Thoracic aorta (tissue), 2 donors: Measurements from ENCODE around the gene USP9Y. TPM values are rescaled to one million over a fixed set of nuclear protein-coding genes. Genes with fewer than 3 reads are reported as not detected.

ENCODE experiments used
- ATAC-seq: fragments of 150-250 bp; one replicate; pipeline ENCODE4 v1.8.0; 2017; ENCODE audit warnings: low read depth; ENCODE audit not compliant: insufficient number of reproducible peaks, low FRiP score
- DNase-seq: peaks from one replicate; pipeline ENCODE4 v3.0.0-alpha.2; 2020; ENCODE audit warnings: low spot score
- H3K27ac ChIP-seq, 2 donors: fragments of 200-600 bp; sonication (generic); 1 replicate in 1 of 2; 2 replicates in 1 of 2; pipeline ENCODE4 v1.5.1; 2016; ENCODE audit warnings: mild to moderate bottlenecking in 2 of 2, moderate library complexity in 2 of 2
- H3K27me3 ChIP-seq: fragments of 200-600 bp; sonication (generic); replicated peaks from 2 replicates; pipeline ENCODE4 v1.6.0; 2016; ENCODE audit warnings: mild to moderate bottlenecking; ENCODE audit not compliant: insufficient read depth
- H3K36me3 ChIP-seq: fragments of 200-600 bp; sonication (generic); one replicate; pipeline ENCODE4 v1.5.1; 2016
- H3K4me1 ChIP-seq, 2 donors: fragments of 200-600 bp; sonication (generic); 1 replicate in 1 of 2; 2 replicates in 1 of 2; pipeline versions ENCODE4 v1.5.1 to v1.6.0; 2016; ENCODE audit warnings: low read depth in 2 of 2, mild to moderate bottlenecking in 1 of 2; ENCODE audit not compliant: control insufficient read depth in 1 of 2
- H3K4me3 ChIP-seq: fragments of 200-600 bp; sonication (generic); 2 replicates; pipeline ENCODE4 v1.5.1; 2016; ENCODE audit warnings: mild to moderate bottlenecking
- H3K9me3 ChIP-seq: fragments of 200-600 bp; sonication (generic); 2 replicates; pipeline ENCODE4 v1.5.1; 2016
- total RNA-seq, 2 donors: library from RNA; depleted of rRNA; stranded (reverse); fragments of >200 nt; gene quantifications; one replicate each; pipeline versions ENCODE4 v1.1.0 to v1.2.3, GENCODE V29; 2016
- TF ChIP-seq, protein P1 (sequence below): fragments of 200-600 bp; sonication (generic); IDR thresholded peaks from one replicate; pipeline ENCODE4 v1.5.1; 2019; ENCODE audit warnings: antibody characterized with exemption

USP9Y gene
- total RNA-seq, 2 donors from 2014 or later, result 22.2 to 34.4 TPM

DNA sequence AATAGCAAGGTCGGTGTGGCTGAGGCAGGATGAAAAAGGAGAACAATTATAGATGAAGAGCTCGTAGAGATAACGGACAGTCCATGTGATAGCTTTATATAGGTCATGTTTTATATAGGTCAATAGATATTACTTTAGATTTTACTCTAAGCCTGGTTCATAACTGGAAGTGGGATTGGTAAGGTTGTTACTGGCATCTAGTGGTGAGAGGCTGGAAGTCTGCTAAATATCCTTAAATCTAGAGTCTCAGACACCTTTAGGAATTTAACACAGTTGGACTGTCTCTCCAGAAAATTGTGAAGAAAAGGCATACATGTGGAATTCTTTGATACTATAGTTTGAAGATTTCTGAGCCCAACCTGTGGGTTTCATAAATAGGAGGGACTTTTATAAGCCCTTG lies 108.0 kb downstream of the USP9Y start:
- DNase-seq (no peak), ATAC-seq (no peak)
- H3K36me3 ChIP-seq, result no peaks in the 10 kb centered on the region
- no peak overlapping the region for H3K27ac ChIP-seq
- H3K9me3 ChIP-seq, result no peaks in the 10 kb centered on the region
- TF ChIP-seq, protein P1, sequence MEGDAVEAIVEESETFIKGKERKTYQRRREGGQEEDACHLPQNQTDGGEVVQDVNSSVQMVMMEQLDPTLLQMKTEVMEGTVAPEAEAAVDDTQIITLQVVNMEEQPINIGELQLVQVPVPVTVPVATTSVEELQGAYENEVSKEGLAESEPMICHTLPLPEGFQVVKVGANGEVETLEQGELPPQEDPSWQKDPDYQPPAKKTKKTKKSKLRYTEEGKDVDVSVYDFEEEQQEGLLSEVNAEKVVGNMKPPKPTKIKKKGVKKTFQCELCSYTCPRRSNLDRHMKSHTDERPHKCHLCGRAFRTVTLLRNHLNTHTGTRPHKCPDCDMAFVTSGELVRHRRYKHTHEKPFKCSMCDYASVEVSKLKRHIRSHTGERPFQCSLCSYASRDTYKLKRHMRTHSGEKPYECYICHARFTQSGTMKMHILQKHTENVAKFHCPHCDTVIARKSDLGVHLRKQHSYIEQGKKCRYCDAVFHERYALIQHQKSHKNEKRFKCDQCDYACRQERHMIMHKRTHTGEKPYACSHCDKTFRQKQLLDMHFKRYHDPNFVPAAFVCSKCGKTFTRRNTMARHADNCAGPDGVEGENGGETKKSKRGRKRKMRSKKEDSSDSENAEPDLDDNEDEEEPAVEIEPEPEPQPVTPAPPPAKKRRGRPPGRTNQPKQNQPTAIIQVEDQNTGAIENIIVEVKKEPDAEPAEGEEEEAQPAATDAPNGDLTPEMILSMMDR, result no peak
- no peaks in the 10 kb centered on the region for H3K27me3 ChIP-seq
- H3K4me3 ChIP-seq, result no peak overlapping the region
- H3K4me1 ChIP-seq, result no peaks in the 10 kb centered on the region

DNA sequence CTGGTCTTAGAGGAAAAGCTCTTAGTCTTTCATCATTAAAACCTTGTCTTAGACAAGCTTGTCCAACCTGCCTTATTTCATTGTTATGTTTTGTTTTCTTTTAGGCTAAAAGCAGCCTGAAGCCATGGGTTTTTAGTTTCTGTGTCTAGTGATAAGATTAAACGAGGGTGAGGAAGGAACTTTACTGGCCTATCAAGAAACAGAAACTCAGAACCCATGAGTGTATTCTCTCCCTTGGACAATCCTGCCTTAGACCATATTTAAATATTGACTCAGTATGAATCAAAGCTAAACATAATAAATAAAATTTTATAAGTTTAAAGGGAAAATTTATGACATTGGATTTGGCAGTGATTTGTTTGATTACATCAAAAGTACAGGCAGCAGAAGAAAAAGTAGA lies 122.4 kb downstream of the USP9Y start:
- H3K36me3 ChIP-seq, result no peaks in the 10 kb centered on the region
- no peaks in the 10 kb centered on the region for H3K27me3 ChIP-seq
- DNase-seq (no peak), ATAC-seq (no peak)
- TF ChIP-seq, protein P1, result no peak
- no peak overlapping the region for H3K27ac ChIP-seq
- H3K4me1 ChIP-seq, result no peaks in the 10 kb centered on the region
- H3K4me3 ChIP-seq, result no peak overlapping the region
- no peaks in the 10 kb centered on the region for H3K9me3 ChIP-seq

DNA sequence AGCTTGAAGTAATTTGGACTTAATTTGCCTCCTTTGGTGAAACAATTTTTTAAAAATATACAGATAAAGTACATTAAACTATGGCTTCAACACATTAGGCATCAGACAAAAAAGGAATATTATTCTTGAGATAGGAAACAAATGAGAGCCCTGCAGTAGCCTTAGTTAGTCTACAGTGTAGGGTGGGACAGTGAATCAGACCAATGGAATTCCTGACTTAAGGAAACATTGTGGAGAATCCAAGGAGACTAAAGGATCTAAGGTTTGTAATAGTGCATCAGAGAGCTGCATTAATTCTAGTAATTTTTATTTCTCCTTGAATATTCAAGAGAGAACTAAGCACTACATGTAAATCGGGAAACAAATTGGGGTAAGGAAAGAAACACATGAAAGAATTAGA lies 125.8 kb downstream of the USP9Y start:
- ATAC-seq (no peak), DNase-seq (no peak)
- Histone ChIP-seq H3K27ac (no peak overlapping the region), H3K9me3 (no peaks in the 10 kb centered on the region), H3K4me1 (no peaks in the 10 kb centered on the region), H3K4me3 (no peak overlapping the region), H3K36me3 (no peaks in the 10 kb centered on the region), H3K27me3 (no peaks in the 10 kb centered on the region)
- TF ChIP-seq, protein P1, result no peak

DNA sequence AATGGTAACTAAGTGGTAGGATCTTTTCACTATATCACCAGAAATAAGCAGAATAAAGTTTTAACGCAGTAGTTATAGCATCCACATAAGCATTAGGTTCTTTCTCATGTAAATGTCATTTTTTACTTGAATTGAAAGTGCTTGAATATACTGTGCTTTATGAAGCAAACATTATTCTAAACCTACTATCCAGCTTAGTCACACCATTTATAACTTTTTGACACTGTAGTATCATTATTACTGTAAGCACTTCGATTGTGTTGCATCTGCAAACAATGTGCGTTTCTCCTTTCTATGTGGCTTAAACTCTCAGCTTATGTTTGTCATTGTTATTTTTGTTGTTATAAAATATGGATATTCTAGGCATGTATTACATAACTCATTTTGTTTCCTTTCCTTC lies 132.3 kb downstream of the USP9Y start:
- ATAC-seq (no peak), DNase-seq (no peak)
- no peaks in the 10 kb centered on the region for H3K4me1 ChIP-seq
- H3K4me3 ChIP-seq, result no peak overlapping the region
- no peaks in the 10 kb centered on the region for H3K27me3 ChIP-seq
- TF ChIP-seq, protein P1, result no peak
- H3K9me3 ChIP-seq, result no peaks in the 10 kb centered on the region
- no peak overlapping the region for H3K27ac ChIP-seq
- no peaks in the 10 kb centered on the region for H3K36me3 ChIP-seq

DNA sequence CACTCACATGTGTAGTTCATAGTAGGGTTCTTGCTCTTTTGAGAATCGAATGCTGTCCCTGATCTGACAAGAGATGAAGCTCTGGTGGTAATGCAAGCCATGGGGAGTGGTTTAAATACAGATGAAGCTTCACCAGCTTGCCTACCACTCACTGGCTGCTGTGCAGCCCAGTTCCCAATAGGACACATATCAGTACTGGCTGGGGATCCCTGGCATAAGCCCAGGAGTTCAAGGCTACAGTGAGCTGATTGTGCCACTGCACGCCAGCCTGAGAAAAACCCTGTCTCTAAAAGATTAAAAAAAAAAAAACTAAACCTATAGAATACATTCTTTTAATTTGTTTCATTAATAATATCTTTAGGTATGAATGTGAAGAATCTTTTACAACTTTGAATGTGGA lies 136.5 kb downstream of the USP9Y start:
- TF ChIP-seq, protein P1, result no peak
- Histone ChIP-seq H3K4me1 (no peaks in the 10 kb centered on the region), H3K27me3 (no peaks in the 10 kb centered on the region), H3K36me3 (no peaks in the 10 kb centered on the region), H3K27ac (no peak overlapping the region), H3K9me3 (no peaks in the 10 kb centered on the region), H3K4me3 (no peak overlapping the region)
- ATAC-seq (no peak), DNase-seq (no peak)
